ENCODE results near the gene ZMIZ1. TPM values are rescaled to one million over a fixed set of nuclear protein-coding genes. Genes with fewer than 3 reads are reported as not detected.
A peak's percentile ranks its signal among the peaks of the same experiment; 100 is the strongest.

The ZMIZ1 gene
- total RNA-seq, 6 donors from 2014 or later, result 51.0 to 99.2 (median 91.8) TPM

DNA sequence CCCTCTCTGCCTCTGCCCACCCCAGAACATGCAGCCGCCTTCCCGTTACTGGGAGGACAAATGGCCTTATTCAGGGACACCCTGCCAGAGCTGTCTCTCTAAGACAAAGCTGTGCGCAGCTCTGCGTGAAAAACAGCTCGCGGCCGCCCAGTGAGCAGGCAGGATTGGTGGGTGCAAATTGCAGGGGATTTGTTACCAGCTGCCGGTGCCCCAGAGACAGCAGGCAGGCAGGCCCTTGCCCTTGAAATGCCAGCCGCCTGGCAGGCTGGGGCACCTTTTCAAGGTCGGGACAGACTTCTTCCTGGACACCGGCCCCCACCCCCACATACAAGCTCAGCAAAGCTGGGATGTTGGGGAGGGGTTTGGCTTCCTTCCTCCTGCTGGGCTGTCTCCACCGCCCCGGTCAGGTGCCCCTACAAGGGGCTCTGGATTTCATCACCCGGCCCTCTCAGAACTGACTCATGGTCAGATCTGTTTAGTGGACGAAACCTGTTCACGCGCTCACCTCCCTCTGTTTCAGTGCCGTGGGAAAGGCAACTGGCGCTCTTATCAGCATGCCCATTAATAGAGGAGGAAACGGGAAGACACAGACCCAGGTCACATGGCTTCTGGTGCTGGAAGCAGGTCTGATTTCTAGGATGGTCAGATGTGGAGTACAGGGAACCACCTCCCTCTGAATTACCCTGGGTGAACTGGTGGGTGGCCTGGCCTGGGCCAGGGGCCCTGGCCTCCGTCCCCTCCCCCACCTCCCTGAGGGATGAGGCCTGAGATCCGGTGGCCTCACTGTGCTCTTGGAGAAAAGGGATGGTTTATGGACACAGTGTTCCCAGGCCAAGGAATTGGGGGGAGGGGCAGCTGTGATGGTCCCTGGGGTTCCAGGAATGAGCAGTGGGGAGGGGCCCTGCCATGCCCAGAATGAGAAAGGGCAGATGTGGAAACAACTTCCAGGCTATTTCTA is 154.6 kb downstream of the ZMIZ1 start:
- H3K27ac ChIP-seq, result peak overlapping the region; percentile 73 to 82 (median 76)
- peak in 1 of 2 donors; percentile 93 for DNase-seq
- no peak overlapping the region for H3K4me3 ChIP-seq
- H3K27me3 ChIP-seq, result no peaks in the 10 kb centered on the region
- 46 to 50% methylated on average over 13 to 22 of the region's 22 CpGs for whole genome bisulfite sequencing, 2 donors
- H3K4me1 ChIP-seq, result peaks cover 51 to 58% (median 52%) of the 10 kb centered on the region in 4 donors
- H3K9me3 ChIP-seq, result no peaks in the 10 kb centered on the region
- TF ChIP-seq POLR2A (IDR thresholded peaks at IDR 0.05), result no peak
- TF ChIP-seq EP300 (IDR thresholded peaks at IDR 0.05), result peak; percentile 79 to 96 (median 88)
- peak; percentile 84 to 85 for TF ChIP-seq POLR2AphosphoS5 (IDR thresholded peaks at IDR 0.05)
- TF ChIP-seq, protein P1, sequence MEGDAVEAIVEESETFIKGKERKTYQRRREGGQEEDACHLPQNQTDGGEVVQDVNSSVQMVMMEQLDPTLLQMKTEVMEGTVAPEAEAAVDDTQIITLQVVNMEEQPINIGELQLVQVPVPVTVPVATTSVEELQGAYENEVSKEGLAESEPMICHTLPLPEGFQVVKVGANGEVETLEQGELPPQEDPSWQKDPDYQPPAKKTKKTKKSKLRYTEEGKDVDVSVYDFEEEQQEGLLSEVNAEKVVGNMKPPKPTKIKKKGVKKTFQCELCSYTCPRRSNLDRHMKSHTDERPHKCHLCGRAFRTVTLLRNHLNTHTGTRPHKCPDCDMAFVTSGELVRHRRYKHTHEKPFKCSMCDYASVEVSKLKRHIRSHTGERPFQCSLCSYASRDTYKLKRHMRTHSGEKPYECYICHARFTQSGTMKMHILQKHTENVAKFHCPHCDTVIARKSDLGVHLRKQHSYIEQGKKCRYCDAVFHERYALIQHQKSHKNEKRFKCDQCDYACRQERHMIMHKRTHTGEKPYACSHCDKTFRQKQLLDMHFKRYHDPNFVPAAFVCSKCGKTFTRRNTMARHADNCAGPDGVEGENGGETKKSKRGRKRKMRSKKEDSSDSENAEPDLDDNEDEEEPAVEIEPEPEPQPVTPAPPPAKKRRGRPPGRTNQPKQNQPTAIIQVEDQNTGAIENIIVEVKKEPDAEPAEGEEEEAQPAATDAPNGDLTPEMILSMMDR (IDR thresholded peaks at IDR 0.05), result no peak
- H3K36me3 ChIP-seq, result peaks cover 0 to 34% (median 9%) of the 10 kb centered on the region in 4 donors
- peak; percentile 24 to 74 for ATAC-seq (ENCODE audit: low FRiP score in 2 of 2)

DNA sequence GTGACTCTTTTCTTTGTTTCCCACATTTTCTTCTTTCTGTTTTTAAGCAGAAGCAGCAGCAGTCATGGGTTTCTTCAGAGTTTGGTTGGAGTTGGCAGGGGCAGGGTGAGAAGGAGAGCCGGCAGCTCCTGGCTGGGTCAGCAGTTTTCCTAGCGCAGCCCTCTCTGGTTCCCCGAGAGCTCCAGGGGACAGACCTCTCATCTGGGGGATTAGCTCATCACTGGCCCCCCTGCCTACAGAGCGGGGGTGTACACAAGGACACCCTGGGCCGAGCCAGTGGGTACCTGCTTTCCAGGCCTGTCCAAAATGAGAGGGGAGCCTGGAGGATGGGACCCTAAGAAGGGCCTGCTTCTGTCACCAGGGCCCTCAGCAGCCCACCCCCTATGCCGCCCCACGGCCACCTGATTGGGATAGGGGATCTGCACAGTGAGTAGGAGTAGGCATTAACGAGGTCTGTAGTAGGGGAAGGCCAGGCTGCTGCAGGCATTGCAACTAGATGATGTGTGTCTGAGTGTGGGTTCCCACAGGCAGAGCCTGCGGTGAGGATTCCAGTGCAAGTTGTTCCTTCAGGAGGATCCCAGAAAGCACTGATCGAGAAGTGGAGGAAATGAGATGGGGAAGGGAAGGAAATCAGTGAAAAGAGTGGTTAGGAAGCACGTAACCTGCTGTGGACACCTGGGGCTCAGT is 155.6 kb downstream of the ZMIZ1 start:
- peaks cover 52 to 67% (median 56%) of the 10 kb centered on the region in 4 donors for H3K4me1 ChIP-seq
- 86 to 87% methylated on average over 7 to 11 of the region's 11 CpGs for WGBS, 2 donors
- no peak for ATAC-seq (ENCODE audit: low FRiP score in 2 of 2)
- peaks cover 0 to 34% (median 7%) of the 10 kb centered on the region in 4 donors for H3K36me3 ChIP-seq
- DNase-seq, result no peak
- H3K4me3 ChIP-seq, result no peak overlapping the region
- no peaks in the 10 kb centered on the region for H3K27me3 ChIP-seq
- no peaks in the 10 kb centered on the region for H3K9me3 ChIP-seq
- TF ChIP-seq, protein P1 (IDR thresholded peaks at IDR 0.05), result no peak
- TF ChIP-seq POLR2AphosphoS5 (IDR thresholded peaks at IDR 0.05) (no peak), POLR2A (IDR thresholded peaks at IDR 0.05) (no peak), EP300 (IDR thresholded peaks at IDR 0.05) (no peak)
- H3K27ac ChIP-seq, result peak overlapping the region; percentile 73 to 82 (median 76)

DNA sequence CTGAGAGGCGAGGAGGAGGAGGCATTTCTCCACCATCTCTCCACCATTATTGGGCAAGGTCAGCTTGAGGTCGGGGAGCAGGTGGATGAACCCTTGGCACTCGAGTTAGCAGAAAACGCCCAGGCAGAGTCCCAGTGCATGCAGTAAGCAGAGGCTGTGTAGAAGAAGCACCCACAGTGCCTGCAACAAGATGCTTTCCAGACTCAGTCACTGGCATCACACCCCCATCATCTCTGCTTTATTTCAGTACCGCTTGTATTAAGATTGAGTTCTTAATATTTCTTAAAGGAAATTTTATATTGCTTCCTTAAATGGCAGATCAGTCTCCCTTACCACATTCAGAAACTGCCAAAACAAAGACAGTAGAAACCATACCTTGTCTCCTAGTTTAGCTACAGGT is 156.2 kb downstream of the ZMIZ1 start:
- Histone ChIP-seq H3K27me3 (no peaks in the 10 kb centered on the region), H3K27ac (peak overlapping the region in 2 of 4 donors; percentile 11 to 82), H3K4me1 (peaks cover 50 to 70% (median 56%) of the 10 kb centered on the region in 4 donors), H3K9me3 (no peaks in the 10 kb centered on the region), H3K36me3 (peaks cover 0 to 31% (median 8%) of the 10 kb centered on the region in 4 donors), H3K4me3 (no peak overlapping the region)
- WGBS, 2 donors, result 88 to 91% methylated on average over 5 of the region's 5 CpGs
- TF ChIP-seq EP300 (IDR thresholded peaks at IDR 0.05) (no peak), POLR2AphosphoS5 (IDR thresholded peaks at IDR 0.05) (no peak), POLR2A (IDR thresholded peaks at IDR 0.05) (no peak)
- TF ChIP-seq, protein P1 (IDR thresholded peaks at IDR 0.05), result no peak
- ATAC-seq (ENCODE audit: low FRiP score in 2 of 2) (no peak), DNase-seq (no peak)

DNA sequence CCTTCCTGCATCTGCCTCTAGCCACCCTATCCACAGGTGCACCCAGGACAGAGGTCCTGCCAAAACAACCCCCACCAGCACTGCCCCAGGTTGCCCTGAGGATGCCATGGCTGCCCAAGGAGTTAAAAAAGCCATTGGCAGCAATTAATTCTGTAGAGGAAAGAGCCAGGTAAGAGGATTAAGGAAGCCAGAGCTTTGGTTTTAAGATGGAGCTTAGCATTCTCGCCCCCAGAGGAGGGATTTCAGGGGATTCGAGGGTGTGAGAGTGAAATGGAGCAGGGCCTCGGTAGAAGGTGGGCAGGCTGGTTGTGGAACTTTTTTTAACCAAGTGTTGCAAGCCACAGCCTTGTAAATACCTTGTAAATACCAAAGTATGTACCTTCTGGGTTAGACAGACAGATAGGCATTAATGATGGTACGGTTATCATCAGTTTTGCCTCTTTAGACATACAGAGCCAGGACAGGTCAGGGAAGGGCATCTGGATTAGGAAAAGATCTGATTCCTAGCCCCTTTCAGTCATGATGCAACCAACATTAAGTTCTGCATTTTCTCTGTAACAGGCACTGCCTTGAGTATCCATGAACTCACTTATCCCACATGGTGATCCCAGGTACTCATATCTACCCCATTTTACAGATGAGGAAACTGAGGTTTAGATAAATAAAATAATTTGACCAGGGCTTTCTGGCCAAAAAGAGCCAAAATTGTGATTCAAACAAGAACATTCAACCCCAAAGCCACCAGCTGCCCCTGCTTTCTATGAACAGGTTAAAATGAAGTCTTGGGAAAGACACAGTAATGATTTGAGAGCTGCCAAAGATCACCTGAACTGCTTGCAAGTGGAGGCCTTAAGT is 157.9 kb downstream of the ZMIZ1 start:
- DNase-seq (no peak), ATAC-seq (ENCODE audit: low FRiP score in 2 of 2) (no peak)
- H3K9me3 ChIP-seq, result no peaks in the 10 kb centered on the region
- 84 to 88% methylated on average over 4 of the region's 4 CpGs for WGBS, 2 donors
- H3K4me3 ChIP-seq, result no peak overlapping the region
- TF ChIP-seq EP300 (IDR thresholded peaks at IDR 0.05), result no peak
- no peak for TF ChIP-seq POLR2AphosphoS5 (IDR thresholded peaks at IDR 0.05)
- no peak for TF ChIP-seq POLR2A (IDR thresholded peaks at IDR 0.05)
- TF ChIP-seq, protein P1 (IDR thresholded peaks at IDR 0.05), result no peak
- peaks cover 0 to 41% (median 14%) of the 10 kb centered on the region in 4 donors for H3K36me3 ChIP-seq
- no peaks in the 10 kb centered on the region for H3K27me3 ChIP-seq
- H3K27ac ChIP-seq, result no peak overlapping the region
- H3K4me1 ChIP-seq, result peaks cover 34 to 59% (median 43%) of the 10 kb centered on the region in 4 donors
